ENCODE data around the gene OPN3.

GRCh38 chr1:241612533-241613477 is 27.4 kb downstream of the OPN3 start:
- TF ChIP-seq EZH2 (IDR thresholded peaks at IDR 0.05) (no peak), POLR2AphosphoS5 (IDR thresholded peaks at IDR 0.05; ENCODE audit: borderline replicate concordance, low read depth, low read length) (no peak)
